HTERT RPE-1 (cell line): Measurements from ENCODE around the gene DEFB113.
"Not testable (repeated sequence)": the region's sequence is repeated elsewhere in the genome, so short reads cannot be mapped to it uniquely, and the experiment has no call there.

ENCODE experiments used
- in situ Hi-C: fragments of 300-500 bp; cut with MboI; formaldehyde crosslinking; loops from 4 replicates; pipeline ENCODE4 v1.14.3; 2020; ENCODE audit warnings: low sequenced_read_pairs

The DEFB113 gene

DNA sequence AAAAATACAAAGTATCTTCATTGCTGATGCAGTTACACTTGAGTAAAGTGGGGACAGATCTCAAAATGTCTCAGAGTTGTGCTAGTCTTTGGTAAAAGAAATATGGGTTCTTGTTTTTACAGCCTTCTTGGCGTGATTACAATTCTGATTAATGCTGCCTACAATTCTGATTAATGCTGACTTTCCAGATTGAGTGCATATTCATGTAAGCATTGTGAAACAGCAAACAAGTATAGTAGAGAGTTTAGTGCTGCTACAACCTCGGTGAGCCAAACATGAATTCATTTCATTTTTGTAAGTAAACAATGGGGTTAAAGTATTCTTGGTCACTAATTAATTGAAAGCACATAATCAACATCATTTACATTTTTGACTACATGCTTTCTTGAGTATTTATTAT is at the start of gene DEFB113:
Gene DEFB113, minus strand, starts transcription at position 21 of the 400 bp plus-strand sequence. Its CDS starts 0 bp downstream, at position 21.
- in situ Hi-C loops, result no loop called here

- in situ Hi-C loops, result no loop called here
Observed at GRCh38 chr6:50007819-50008218, 38.4 kb upstream of the DEFB113 start.

DNA sequence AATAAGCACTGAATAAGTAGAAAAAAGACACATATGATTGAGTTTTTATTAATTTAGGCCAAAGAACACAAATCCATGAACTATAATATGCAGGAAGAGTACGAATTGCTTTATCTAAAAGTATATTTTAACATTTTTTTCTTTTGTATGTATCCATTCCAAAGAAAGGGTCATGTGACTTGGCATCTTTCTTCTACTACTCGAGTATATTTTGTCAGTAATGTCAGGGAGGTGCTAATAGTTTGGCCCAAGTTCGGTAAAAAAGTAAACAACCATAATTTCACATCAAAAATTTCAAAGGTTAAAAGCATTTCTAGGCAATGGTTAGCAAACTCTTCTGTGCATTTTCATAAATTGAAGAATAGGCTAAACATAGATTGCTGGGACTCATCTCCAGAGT is 33.7 kb upstream of the DEFB113 start:
- in situ Hi-C loops, result no loop called here

DNA sequence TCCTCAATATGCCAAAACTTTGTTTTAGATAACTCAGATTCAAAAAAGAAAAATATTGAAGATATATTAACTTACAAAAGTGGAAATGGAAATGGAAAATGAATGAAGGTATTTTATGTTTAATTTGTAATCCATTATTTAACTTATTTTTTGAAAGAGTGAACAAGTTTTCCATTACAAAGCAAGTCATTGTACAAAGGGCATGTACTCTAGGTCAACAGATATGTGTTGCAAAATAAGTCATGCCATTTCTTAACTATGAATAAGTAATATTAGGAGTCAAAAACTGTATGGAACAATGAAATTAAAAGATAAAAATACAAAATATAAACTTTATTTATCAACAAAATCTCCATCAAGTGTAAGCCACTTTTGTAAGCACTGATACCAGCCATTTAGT is 25.9 kb upstream of the DEFB113 start:
- in situ Hi-C loops, result no loop called here

- in situ Hi-C loops, result no loop called here
Observed at GRCh38 chr6:49988900-49989299, 19.5 kb upstream of the DEFB113 start.

GRCh38 chr6:49987749-49988148 is 18.3 kb upstream of the DEFB113 start:
- in situ Hi-C loops, result no loop called here

DNA sequence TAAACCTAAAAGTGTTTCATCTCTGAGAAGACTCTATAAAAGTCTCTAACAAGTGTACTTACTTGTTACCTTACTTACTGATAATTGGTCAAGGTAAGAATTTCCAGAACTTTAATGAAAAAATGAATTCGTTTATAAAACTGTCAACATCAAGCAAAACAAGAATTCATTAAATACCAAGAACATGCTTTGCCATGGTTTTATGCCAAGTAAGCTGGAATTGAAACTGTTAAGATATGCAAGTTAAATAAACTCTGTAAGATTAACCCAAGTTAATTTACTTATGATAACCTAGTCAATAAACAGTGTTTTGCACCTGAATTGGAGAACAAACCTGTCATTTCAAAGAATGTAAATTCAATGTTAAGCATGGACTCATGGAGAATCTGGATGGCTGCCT is 17.1 kb upstream of the DEFB113 start:
- in situ Hi-C loops, result no loop called here

DNA sequence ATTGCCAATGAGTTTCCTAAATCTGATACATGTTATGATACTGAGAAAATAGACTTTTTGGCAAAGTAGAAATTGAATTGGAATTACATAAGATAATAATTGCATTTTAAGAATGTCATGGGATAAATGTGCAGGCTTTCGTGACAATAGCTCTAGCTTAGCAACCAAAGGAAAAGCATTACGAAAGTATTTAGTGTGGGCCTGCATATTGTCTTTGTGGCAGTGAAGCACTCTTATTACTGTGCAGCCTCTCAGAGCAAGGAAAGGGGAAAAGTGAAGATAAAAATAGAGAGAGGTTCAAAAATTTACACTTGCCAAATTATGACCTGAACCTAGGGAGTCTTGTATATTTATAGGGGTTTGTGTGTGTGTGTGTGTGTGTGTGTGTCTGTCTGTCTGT is 12.6 kb upstream of the DEFB113 start:
- in situ Hi-C loops, result no loop called here

DNA sequence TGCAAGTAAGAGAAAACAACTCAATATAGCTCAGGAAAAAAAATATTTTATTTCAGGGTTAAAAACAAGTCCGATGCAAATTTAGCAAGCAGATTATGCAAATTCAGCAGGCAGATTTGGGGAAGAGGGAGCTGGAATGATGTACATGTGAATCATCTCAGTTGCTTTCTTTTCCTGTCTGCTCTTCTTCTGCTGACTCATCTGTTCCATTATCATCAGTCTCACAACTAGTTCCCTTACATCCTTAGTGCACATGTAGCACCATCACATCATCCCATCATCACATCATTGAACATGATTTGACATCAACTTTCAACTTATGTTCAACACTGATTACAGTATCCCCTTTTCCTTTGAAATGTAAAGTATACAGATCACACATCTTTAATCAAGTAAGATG is 11.5 kb upstream of the DEFB113 start:
- in situ Hi-C loops, result no loop called here

DNA sequence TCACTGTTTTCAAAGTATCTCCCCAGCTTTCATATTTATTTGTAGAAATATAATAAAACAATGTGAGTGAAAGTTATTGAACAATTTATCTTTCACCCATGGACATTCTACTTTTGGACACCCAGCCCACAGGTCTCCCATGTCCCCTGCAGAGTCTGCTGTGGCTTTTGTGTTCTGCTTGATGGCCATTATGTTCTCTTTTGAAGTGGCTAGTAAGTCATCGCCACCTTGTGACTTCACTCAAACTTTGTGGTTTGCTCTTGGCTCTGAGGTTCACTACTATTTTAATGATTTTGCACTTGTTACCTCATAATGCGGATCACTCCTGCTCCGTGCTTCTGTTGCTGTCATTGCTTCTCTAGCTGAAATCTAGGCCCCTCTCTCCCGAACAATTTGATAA is 10.2 kb upstream of the DEFB113 start:
- in situ Hi-C loops, result no loop called here

DNA sequence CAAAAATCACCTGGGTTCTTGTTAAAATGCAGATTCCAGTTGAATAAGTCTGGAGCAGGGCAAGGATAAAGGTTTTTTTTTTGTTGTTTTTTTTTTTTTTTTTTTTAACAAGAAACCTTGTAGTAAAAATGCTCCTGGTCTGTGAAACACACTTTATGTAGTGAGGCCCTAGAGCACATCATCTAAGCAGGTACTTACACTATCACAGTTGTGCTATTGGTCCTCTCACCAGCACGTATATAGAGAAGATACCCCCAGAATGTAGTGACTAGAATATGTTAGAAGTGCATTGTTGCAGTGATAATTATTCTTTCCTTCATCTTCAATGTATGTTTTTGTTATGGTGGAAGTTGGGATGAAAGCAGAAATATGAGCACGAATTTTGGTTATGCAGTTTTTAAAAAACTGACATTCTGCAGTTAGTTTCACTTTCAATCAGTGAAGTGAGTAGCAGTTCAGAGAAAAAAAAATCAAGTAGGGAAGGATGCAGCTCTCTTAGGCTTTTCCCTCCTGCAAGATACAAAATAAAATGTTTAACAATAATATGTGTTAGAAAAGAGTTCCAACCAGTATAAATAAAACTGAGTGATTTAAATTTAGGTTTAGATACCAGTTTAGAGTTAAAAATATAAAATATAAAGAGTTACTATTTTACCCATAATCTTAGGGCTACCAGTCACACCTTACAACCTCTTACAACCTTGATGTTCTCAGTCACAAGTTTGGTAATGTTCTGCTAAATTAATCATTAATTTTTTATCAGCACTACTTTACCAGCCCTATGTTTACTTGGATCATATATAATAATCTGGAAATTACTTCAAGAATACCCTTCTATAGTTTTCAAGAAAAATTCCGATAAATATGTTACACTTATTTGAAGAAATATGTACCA is 9.2 kb upstream of the DEFB113 start:
- in situ Hi-C loops, result no loop called here

- in situ Hi-C loops, result no loop called here
Observed at GRCh38 chr6:49966823-49967222, 2.6 kb downstream of the DEFB113 start.

DNA sequence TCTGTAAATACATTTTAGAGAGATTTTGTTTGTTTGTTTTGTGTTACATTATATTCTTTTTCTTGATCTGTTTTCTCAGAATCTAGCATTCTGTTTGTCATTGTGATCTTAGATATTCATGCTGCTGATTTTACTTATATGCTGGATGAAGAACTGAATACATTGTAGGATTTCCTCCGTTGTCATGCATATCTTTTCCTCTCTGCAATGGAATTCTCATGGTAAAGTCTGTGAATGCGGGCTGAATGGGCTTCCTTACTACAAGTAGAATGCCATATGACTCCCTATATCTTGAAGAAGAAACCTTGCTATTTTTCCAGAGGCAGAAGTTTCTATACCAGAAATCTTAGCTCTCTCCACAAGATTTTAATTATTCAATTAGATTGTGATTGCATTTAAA is 3.1 kb downstream of the DEFB113 start:
- in situ Hi-C loops, result no loop called here

GRCh38 chr6:49964064-49964463 is 5.4 kb downstream of the DEFB113 start, which contains the start of gene DEFB114:
Gene DEFB114, minus strand, starts transcription at chr6:49964164. Its CDS starts 59 bp downstream, at chr6:49964105.
- in situ Hi-C loops, result no loop called here

DNA sequence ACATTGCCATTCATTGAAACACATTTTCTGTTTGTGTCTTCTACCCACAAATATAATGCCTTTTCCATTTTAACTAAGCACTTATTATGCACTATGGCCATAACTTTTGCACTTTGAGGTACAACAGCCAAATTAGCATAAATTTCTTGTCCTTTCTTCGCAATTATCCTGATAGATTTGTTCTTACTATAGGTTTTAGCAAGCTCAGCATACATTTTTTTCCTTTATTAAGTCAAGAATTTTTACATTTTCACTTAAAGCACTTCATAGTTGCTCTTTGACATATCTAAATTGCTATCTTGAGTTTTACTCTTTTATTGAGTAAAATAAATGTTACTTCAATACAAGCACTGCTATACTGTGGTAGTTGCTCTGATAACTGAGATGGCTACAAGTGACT is 11.2 kb downstream of the DEFB113 start:
- in situ Hi-C loops, result no loop called here

DNA sequence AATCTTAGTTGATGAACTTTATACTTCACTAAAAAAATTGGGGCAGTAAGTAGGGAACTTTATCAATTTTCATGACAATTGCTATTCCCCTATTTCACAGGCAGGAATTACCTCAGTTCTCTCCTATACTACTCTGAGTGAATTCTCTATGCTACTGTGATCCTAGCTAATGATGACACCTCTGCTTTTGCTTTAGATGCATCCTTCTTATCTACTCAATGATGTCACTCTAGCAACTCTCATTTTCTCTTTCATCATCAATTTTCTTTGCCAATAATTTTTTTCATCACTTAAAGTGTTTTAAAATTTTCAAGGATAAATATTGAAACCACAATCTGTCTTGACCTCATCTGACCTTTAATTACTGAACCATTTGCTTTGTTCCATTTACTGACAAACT is 13.6 kb downstream of the DEFB113 start:
- in situ Hi-C loops, result no loop called here

DNA sequence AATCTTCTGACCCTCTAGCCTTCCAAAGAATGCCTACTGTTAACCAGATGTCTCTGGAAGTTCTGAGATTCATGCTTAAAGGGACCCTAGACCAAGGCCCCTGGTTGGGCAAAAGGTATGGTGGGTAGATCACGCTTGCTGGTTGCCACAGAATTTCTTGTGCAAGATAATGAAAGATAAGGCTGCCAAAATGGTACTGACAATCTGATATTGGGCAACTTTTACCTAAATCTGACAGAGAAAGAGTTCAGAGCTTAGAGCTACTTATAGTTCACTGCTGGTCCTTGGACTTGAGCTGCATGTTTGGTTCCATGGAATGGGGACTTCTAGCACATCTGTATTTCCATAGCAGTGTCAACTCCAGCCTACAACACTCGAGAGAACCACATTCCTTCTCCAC is 17.5 kb downstream of the DEFB113 start:
- in situ Hi-C loops, result no loop called here

DNA sequence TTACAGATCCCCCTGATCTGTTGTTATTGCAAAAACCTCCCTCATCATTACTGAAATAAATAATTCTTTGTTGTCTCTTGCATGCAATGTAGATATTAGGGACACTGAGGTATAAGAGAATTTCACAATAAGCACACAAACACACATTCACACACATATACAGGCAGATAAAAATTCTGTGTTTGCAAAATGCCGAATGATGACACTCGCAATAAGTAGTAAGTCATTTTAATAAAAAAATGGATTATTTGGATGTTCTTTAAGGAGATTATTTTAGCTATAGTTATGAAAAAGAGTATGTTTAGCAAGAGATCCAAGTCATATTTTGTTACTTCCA is 19.0 kb downstream of the DEFB113 start:
- in situ Hi-C loops, result no loop called here

DNA sequence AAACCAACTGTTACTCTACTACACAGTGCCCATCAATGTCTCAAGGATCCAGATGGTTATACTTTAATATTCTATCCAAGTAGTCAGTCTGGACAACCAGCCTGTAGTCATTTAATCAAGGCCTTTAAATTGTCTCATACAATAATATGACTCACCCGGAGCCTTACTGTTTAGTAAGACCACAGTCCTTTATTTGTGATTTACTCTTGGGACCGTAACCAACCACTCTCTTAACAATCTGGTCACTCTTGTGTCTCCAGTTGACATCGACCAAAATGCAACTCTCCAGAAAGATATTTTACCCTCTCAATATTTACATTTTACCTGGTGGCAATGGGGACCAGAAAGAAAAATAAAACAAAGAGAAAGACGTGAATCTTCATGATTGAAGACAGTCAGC is 20.4 kb downstream of the DEFB113 start:
- in situ Hi-C loops, result no loop called here

- in situ Hi-C loops, result no loop called here
Observed at GRCh38 chr6:49946835-49947234, 22.6 kb downstream of the DEFB113 start.

GRCh38 chr6:49944068-49944467 is 25.4 kb downstream of the DEFB113 start:
- in situ Hi-C loops, result not testable (repeated sequence)

DNA sequence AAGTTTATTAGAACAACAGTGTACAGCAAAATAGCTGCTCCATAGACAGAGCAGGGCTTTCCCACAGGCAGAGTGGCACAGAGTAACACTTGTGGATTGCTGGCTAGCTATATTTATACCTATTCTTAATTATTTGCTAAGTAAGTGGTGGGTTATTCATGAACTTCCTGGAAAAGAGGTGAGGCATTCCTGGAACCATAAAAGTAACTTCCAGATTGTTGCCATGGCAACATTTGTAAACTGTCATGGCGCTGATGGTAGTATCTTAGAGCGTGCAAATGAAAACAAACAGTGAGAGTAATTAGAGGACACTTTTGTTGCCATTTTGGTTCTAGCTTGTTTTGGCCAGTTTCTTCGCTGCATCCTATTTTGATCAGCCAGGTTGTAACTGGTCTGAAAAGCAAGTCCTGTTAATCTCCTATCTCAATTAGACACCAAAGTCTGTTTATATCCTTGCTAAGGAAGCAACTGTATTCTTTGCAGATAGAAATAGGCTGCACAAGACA is 29.4 kb downstream of the DEFB113 start:
- in situ Hi-C loops, result no loop called here

- in situ Hi-C loops, result no loop called here
Observed at GRCh38 chr6:49937811-49938210, 31.6 kb downstream of the DEFB113 start.
